ENCODE data around the gene GPR65. TPM values are rescaled to one million over a fixed set of nuclear protein-coding genes. Genes with fewer than 3 reads are reported as not detected.
A peak's percentile ranks its signal among the peaks of the same experiment; 100 is the strongest.

Gene GPR65
- total RNA-seq, 1 experiment from 2014 or later, result not detected

DNA sequence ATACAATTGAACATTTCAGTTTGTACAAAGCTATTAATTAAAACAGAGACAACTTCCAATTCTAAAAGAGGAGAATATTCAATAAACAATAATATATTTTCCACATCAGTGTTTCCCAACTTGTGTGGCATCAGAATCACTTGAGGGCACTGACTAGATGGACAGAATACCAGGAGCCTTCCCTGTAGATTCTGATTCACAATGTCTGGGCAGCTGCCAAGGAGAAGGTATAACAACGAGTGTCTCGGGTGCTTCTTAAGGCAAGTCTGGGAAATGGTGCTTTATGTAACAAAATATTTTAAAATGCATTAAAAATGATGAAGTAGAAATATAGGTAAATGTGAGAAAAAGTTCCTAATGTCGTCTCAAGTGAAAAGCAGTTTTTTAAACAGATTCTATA lies 38.1 kb upstream of the GPR65 start:
- no TSS peak for BruUV-seq (replicated peaks)
- POLR2A ChIA-PET (ENCODE audit: unreplicated experiment), result no interaction called here
- H3K27ac ChIP-seq (ENCODE audit: low read length), result no peak overlapping the region
- intact Hi-C loops (cut with micrococcal nuclease), result no loop called here
- H2AFZ ChIP-seq (ENCODE audit: low read length), result no peak overlapping the region
- no peaks in the 10 kb centered on the region for H3K79me2 ChIP-seq (ENCODE audit: low read length)
- H3K4me3 ChIP-seq (ENCODE audit: low read length), result no peak overlapping the region
- DNase-seq, result peak; percentile 61
- H3F3A ChIP-seq (ENCODE audit: low read length, unreplicated experiment), result no peaks in the 10 kb centered on the region
- no peak for ATAC-seq
- H4K20me1 ChIP-seq (ENCODE audit: low read length), result no peaks in the 10 kb centered on the region
- no peaks in the 10 kb centered on the region for H3K9me2 ChIP-seq (replicated peaks; ENCODE audit: low read length)
- TF ChIP-seq CTCF (conservative IDR thresholded peaks at IDR 0.05; ENCODE audit: low read depth, low read length) (no peak), EZH2phosphoT487 (IDR thresholded peaks at IDR 0.05; ENCODE audit: borderline replicate concordance, low read length) (no peak), EZH2 (IDR thresholded peaks at IDR 0.05; ENCODE audit: low read length, unreplicated experiment) (no peak)
- CTCF ChIA-PET, result no interaction called here
- no peaks in the 10 kb centered on the region for H3K36me3 ChIP-seq (ENCODE audit: low read depth, low read length)
- no peaks in the 10 kb centered on the region for H3K9me3 ChIP-seq (ENCODE audit: low read length)
- no peaks in the 10 kb centered on the region for H3K27me3 ChIP-seq (ENCODE audit: low read length)
- H3K4me1 ChIP-seq (ENCODE audit: insufficient read depth, low read length), result no peaks in the 10 kb centered on the region
- H3K9ac ChIP-seq (ENCODE audit: low read length), result no peak overlapping the region
- H3K4me2 ChIP-seq (ENCODE audit: low read length), result no peak overlapping the region

- H2AFZ ChIP-seq (ENCODE audit: low read length), result no peak overlapping the region
- CTCF ChIA-PET, result no interaction called here
- TF ChIP-seq EZH2phosphoT487 (IDR thresholded peaks at IDR 0.05; ENCODE audit: borderline replicate concordance, low read length), result no peak
- TF ChIP-seq CTCF (conservative IDR thresholded peaks at IDR 0.05; ENCODE audit: low read depth, low read length), result no peak
- no peak for TF ChIP-seq EZH2 (IDR thresholded peaks at IDR 0.05; ENCODE audit: low read length, unreplicated experiment)
These were observed 37.4 kb upstream of the GPR65 start for GRCh38 chr14:87967496-87967895.

DNA sequence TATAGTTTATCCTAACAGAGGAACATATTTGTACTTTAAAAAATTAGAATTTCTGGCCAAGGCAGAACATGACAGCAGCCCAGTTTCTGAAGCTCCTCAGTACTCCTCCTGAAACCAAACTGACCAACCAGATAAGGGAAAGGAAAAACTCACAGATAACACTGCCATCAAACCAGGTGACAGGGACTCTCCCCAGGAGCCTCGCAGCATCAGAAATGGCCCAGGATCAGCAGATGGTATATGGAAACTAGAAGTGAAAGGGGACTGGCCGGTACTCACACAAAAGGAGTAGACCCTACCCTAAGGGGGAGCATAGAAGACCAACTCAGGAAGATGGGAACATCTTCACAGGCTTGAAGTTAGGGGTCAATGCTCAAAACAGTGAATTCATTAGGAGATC lies 33.9 kb upstream of the GPR65 start:
- ChIA-PET POLR2A (ENCODE audit: unreplicated experiment) (no interaction called here), CTCF (no interaction called here)
- H3K79me2 ChIP-seq (ENCODE audit: low read length), result no peaks in the 10 kb centered on the region
- no TSS peak for BruUV-seq (replicated peaks)
- H3F3A ChIP-seq (ENCODE audit: low read length, unreplicated experiment), result no peaks in the 10 kb centered on the region
- DNase-seq, result no peak
- no peaks in the 10 kb centered on the region for H3K9me2 ChIP-seq (replicated peaks; ENCODE audit: low read length)
- H4K20me1 ChIP-seq (ENCODE audit: low read length), result no peaks in the 10 kb centered on the region
- H3K4me2 ChIP-seq (ENCODE audit: low read length), result no peak overlapping the region
- no peak overlapping the region for H2AFZ ChIP-seq (ENCODE audit: low read length)
- no peaks in the 10 kb centered on the region for H3K4me1 ChIP-seq (ENCODE audit: insufficient read depth, low read length)
- H3K9ac ChIP-seq (ENCODE audit: low read length), result no peak overlapping the region
- H3K4me3 ChIP-seq (ENCODE audit: low read length), result no peak overlapping the region
- H3K27me3 ChIP-seq (ENCODE audit: low read length), result no peaks in the 10 kb centered on the region
- no peaks in the 10 kb centered on the region for H3K36me3 ChIP-seq (ENCODE audit: low read depth, low read length)
- intact Hi-C loops (cut with micrococcal nuclease), result no loop called here
- H3K27ac ChIP-seq (ENCODE audit: low read length), result no peak overlapping the region
- no peaks in the 10 kb centered on the region for H3K9me3 ChIP-seq (ENCODE audit: low read length)
- no peak for TF ChIP-seq EZH2phosphoT487 (IDR thresholded peaks at IDR 0.05; ENCODE audit: borderline replicate concordance, low read length)
- no peak for TF ChIP-seq EZH2 (IDR thresholded peaks at IDR 0.05; ENCODE audit: low read length, unreplicated experiment)
- ATAC-seq, result no peak

More at GRCh38 chr14:87967496-87967895, 37.4 kb upstream of the GPR65 start:
- Histone ChIP-seq H3K9me3 (ENCODE audit: low read length) (no peaks in the 10 kb centered on the region), H3K27ac (ENCODE audit: low read length) (no peak overlapping the region), H3K4me3 (ENCODE audit: low read length) (no peak overlapping the region), H3K36me3 (ENCODE audit: low read depth, low read length) (no peaks in the 10 kb centered on the region), H3K27me3 (ENCODE audit: low read length) (no peaks in the 10 kb centered on the region), H3K9me2 (replicated peaks; ENCODE audit: low read length) (no peaks in the 10 kb centered on the region), H4K20me1 (ENCODE audit: low read length) (no peaks in the 10 kb centered on the region), H3K79me2 (ENCODE audit: low read length) (no peaks in the 10 kb centered on the region), H3K4me1 (ENCODE audit: insufficient read depth, low read length) (no peaks in the 10 kb centered on the region), H3K4me2 (ENCODE audit: low read length) (no peak overlapping the region), H3K9ac (ENCODE audit: low read length) (no peak overlapping the region), H3F3A (ENCODE audit: low read length, unreplicated experiment) (no peaks in the 10 kb centered on the region)
- POLR2A ChIA-PET (ENCODE audit: unreplicated experiment), result no interaction called here
- no peak for ATAC-seq
- DNase-seq, result no peak
- no TSS peak for BruUV-seq (replicated peaks)
- intact Hi-C loops (cut with micrococcal nuclease), result no loop called here
